Measurements from ENCODE around the gene ACER2.

DNA sequence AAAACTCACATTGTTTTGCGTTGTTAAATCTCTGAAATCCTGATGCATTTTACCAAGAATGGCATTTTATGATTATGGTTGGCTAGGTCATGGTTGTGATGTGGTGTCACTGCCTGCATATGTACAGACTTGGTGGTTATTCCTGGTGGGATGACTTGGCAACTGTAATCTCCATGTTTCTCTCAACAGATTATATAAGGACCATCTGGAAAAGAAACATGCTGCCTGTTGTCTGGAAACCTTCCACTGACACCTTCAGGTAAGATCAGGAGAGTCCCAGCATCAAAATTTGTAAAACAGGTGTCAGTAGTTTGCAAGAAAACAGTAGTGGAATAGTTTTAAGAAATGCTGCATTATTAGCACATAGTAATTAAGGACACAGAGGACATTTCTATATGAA lies 3.0 kb upstream of the ACER2 start:
- no peak for TF ChIP-seq CTCF (IDR thresholded peaks at IDR 0.05; ENCODE audit: insufficient read depth, low read depth, low read length)
- no peak for TF ChIP-seq EZH2 (IDR thresholded peaks at IDR 0.05; ENCODE audit: insufficient read depth, low read length)

Data from astrocyte (in vitro differentiated cells and primary cell).